HG02938 (cell line): ENCODE data around the gene C11orf86.
A peak's percentile ranks its signal among the peaks of the same experiment; 100 is the strongest.
"Not testable (repeated sequence)": the region's sequence is repeated elsewhere in the genome, so short reads cannot be mapped to it uniquely, and the experiment has no call there.

Experiments used
- ATAC-seq: cut with Tn5 transposase; IDR thresholded peaks from one replicate; pipeline ENCODE4 v1.9.1; 2021; ENCODE audit warnings: mild to moderate bottlenecking, moderate library complexity; ENCODE audit not compliant: unreplicated experiment

Gene C11orf86

GRCh38 chr11:66974724-66975404 is at the start of gene C11orf86:
C11orf86 (plus strand) TSS chr11:66975304; CDS start chr11:66975363, 59 bp downstream.
- ATAC-seq, result no peak

- no peak for ATAC-seq
Measured at GRCh38 chr11:66929753-66930152, 45.4 kb upstream of the C11orf86 start.

DNA sequence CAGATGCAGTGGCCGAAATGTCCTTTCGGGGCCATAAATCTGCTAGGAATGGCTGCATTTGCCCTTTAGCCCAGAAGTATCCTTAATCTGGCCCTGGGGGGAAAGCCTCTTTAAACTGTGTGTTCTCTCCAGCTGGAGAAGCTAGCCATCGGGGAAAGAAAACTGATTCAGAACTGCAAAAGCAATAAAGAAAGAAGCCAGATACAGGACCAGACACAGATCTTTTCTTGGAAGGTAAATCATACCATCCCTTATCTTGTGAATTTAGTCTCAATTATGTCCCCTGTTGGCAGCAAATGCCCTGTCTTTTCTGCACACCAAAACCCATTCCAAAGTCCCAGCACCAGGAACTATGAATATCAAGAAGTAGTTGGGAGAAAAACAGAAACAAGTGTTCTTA is 42.6 kb upstream of the C11orf86 start:
- ATAC-seq, result no peak

DNA sequence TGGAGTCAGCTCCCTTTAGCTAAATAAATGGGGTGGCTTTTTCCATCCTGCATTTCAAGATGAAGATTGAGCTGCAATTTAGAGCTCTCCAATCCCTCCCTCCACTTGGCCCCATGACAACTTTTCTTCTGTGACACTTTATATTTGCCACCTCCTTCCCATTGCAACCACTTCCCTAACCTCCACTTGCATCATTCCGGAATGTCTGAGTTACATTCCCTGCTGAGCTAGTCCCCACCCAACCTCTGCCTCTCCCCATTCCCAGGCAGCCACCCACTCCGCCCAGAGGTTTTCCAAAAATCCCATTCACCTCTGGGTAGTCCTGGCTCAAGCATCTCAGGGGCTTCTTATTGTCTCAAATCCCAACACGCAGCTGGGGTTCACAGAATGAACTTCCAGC is 41.6 kb upstream of the C11orf86 start:
- ATAC-seq, result no peak

GRCh38 chr11:66934950-66935779 is 39.9 kb upstream of the C11orf86 start:
- no peak for ATAC-seq

- ATAC-seq, result no peak
Measured at GRCh38 chr11:66936311-66936711, 38.8 kb upstream of the C11orf86 start.

- ATAC-seq, result no peak
Measured at GRCh38 chr11:66937193-66937733, 37.8 kb upstream of the C11orf86 start.

DNA sequence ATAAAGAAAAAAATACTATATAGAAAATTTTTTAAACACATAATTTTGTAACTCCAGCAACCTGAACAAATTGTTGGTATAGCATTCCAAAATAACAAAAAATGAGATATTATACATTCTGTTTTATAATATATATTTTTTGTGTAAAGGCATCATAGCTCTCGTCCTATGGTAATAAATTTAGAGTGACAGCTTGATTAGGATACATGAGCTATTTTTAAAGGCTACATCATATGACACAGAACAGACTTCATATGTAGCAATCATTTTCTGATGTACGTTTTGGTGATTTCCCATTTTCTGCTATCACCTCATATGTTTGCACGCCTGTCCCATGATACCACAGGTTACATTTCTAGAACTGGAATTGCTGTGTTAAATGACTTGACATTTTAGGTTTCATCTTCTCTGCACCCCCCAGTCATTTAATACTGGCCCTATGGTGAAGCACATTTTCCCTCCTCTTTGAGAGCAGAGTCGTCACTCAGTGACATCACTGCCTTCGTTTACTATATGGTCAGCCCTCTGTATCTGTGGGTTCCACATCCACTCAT is 36.4 kb upstream of the C11orf86 start:
- no peak for ATAC-seq

DNA sequence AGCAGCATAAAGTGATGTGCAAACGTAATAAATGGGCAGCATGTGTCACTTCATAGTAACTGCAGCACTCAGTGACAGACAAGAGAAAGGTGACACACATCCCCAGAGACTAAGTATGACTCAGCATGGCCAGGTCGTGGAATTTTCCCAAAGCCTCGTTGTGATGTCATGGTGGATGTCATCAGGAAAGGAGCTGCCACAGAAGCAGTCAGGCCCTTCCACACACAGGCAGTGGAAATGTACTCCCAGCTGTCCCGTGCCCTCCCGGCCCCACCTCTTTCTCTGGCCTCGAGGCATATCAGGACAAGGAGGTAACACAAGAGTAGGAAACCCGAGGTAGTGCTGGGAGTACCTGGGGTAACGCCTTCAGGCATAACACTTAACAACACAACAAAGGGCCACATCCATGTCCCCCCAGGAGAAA is 25.0 kb upstream of the C11orf86 start:
- no peak for ATAC-seq

- ATAC-seq, result no peak
Measured at GRCh38 chr11:66951135-66951534, 24.0 kb upstream of the C11orf86 start.

- no peak for ATAC-seq
Measured at GRCh38 chr11:66951927-66952337, 23.2 kb upstream of the C11orf86 start.

GRCh38 chr11:66953081-66953833 is 21.8 kb upstream of the C11orf86 start:
- ATAC-seq, result no peak

DNA sequence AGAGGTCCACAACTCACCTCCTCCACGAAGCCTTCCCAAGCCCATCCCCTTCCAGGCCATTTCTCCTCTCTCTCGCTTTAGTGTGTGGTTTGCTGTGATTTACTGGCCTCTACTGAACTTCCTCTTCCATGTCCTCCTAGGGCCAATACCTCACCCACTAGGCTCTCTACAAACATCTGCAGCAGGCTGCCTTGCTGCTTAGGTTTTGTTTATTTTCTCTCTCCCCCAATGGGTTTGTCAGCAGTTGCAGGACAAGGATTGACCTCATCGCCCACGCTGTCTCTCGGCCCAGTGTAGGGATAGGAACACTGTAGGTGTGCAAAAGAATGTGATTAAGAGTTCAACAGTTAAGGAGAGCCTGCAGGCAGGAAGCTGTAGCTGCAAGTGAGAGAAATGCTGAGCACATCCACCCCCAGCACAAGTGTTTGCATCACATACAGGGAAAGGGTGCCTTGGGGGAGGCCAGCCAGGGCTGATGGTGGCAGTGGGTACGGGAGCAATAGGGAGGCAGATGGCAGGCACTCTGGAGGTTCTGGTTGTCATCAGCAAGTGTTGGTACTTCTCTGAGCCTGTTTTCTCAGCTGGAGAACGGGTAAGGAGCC is 18.3 kb upstream of the C11orf86 start:
- ATAC-seq, result no peak

DNA sequence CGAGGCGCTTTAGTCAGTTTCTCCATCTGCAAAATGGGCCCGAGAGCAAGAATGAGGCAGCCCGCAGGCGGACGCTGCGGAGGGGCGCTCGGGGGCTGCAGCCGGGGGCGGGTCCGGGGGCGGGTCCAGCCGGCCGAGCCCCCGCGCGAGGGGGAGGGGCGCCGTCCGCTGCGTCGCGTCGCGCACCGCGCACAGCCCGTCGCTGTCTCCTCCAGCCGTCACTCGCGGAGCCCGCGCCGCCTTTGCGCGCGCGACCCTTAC is 17.2 kb upstream of the C11orf86 start:
- ATAC-seq, result no peak

GRCh38 chr11:66958232-66958955 is 16.7 kb upstream of the C11orf86 start, which contains the start of gene PC:
PC (minus strand) TSS chr11:66958383; CDS start chr11:66872159, 86,224 bp downstream.
- ATAC-seq, result peak; percentile 90

DNA sequence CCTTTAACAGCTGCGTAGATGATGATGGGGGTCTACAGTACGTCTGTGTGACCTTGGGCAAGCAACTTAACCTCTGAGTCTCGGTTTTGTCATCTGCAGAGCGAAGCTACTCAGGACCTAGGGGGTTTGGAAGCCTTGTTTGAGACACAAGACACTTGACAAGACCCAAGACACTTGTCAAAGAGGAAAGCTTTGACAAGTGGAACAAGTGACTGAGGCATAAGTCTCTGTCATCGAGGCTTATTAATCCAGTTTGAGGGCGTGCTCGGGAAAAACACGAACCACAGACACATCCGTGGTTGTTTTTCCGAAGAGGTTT is 16.2 kb upstream of the C11orf86 start:
- ATAC-seq, result no peak

DNA sequence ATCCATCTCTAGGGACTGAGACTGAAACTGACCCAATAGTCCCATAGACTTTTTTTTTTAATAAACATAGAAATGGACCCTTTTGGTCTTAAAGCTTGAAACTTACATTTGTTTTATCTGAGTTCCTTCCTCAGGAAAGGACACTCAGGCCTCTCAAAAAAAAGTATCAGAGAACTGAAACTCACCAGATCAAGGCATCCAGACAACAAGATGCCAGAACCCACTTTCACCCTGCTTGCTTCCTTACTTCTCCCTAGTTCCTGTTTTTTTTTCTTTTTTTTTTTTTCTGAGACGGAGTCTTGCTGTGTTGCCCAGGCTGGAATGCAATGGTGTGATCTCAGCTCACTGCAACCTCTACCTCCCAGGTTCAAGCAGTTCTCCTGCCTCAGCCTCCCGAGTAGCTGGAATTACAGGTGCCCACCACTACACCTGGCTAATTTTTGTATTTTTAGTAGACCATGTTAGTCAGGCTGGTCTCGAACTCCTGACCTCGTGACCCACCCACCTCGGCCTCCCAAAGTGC is 13.4 kb upstream of the C11orf86 start:
- not testable (repeated sequence) for ATAC-seq

DNA sequence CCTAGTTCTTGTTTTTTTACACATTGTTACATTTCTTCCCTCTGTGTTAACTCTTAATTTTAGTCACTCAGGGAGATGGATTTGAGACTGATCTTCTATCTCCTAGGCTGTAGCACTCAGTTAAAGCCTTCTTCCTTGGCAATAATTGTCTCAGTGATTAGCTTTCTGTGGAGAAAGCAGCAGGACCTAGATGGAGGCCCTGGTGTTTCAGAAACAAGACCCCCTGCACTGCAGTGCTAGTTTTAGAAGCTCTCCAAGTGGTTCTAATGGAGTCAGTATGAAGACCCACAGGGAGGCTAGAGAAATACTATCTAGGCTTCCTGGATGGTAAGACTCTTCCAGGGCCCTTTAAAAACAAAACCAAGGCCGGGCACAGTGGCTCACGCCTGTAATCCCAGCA is 12.9 kb upstream of the C11orf86 start:
- ATAC-seq, result no peak

DNA sequence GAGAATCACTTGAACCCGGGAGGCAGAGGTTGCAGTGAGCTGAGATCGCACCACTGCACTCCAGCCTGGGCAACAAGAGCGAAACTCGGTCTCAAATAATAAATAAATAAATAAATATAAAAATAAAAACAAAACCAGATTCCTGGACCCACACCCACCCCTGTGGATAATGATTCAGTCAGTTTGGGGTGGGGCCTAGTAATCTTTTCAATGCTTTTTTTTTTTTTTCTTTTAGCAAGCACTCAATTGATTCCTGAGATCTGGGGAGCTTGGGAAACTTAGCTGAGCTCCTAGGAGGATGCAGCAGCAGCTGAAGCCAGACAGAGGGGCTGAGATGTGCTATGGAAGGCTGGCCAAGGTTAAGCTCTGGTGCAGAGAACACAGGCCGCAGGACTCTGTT is 12.3 kb upstream of the C11orf86 start:
- ATAC-seq, result no peak

DNA sequence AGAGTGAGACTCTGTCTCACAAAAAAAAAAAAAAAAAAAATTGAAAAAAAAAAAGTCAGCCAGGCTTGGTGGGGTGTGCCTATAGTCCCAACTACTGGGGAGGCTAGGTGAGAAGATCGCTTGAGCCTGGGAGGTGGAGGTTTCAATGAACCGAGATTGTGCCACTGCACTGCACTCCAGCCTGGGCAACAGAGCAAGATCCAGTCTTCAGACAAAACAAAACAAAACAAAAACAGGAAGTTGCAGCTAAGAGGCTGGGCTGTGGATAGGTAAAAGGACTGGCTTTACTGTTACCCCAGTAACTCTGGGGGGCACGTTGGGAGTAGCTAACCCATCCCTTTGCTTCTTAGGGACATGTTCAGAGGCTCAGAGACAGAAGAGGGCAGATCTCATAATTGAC is 10.6 kb upstream of the C11orf86 start:
- ATAC-seq, result no peak
